AG10803 (cell line): ENCODE data around the gene LRP1.

ENCODE experiments used
- DNase-seq: peaks from one replicate; pipeline ENCODE4 v3.0.0; 2010; ENCODE audit warnings: low read depth
- H3K4me3 ChIP-seq: 2 replicates; pipeline ENCODE4 v1.5.1; 2011; ENCODE audit warnings: mild to moderate bottlenecking, low read length, control low read depth
- TF ChIP-seq, protein P1 (sequence below): conservative IDR thresholded peaks from 2 replicates; pipeline ENCODE4 v1.5.1; 2011; ENCODE audit warnings: mild to moderate bottlenecking, low read length, control low read depth, inconsistent platforms

The LRP1 gene

DNA sequence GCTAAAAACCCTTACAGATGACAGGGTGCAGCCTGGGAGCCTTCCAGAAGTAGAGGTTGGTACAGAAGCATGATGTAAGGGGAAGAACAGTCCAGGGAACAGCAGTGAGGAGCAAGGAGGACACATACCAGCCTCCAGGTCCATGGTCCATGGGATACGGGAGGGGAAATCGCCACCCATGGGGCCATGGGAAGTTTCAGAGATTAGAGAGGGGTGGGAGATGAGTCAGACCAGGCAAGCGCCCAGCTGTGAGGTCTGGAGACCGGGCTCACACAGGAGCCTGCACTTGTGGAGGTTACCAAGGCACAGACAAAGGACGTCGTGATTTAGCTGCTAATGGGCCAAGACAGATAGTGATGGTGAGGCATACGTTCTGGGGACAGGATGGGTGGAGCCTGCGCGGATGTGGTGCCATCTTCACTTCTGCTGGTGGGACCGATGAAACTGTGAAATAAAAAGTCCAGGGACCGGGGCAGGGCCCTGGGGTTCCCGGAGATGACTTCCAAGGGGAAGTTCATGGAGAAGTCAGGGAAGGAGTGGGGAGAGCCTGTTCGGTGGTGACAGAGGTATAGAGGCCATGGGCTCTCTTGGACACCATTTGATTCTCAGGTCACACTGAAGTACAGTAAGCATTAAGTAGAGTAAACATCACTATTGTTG is 36.8 kb downstream of the LRP1 start:
- TF ChIP-seq, protein P1, sequence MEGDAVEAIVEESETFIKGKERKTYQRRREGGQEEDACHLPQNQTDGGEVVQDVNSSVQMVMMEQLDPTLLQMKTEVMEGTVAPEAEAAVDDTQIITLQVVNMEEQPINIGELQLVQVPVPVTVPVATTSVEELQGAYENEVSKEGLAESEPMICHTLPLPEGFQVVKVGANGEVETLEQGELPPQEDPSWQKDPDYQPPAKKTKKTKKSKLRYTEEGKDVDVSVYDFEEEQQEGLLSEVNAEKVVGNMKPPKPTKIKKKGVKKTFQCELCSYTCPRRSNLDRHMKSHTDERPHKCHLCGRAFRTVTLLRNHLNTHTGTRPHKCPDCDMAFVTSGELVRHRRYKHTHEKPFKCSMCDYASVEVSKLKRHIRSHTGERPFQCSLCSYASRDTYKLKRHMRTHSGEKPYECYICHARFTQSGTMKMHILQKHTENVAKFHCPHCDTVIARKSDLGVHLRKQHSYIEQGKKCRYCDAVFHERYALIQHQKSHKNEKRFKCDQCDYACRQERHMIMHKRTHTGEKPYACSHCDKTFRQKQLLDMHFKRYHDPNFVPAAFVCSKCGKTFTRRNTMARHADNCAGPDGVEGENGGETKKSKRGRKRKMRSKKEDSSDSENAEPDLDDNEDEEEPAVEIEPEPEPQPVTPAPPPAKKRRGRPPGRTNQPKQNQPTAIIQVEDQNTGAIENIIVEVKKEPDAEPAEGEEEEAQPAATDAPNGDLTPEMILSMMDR = no peak
- H3K4me3 ChIP-seq = no peak overlapping the region
- DNase-seq = peak; percentile 41

DNA sequence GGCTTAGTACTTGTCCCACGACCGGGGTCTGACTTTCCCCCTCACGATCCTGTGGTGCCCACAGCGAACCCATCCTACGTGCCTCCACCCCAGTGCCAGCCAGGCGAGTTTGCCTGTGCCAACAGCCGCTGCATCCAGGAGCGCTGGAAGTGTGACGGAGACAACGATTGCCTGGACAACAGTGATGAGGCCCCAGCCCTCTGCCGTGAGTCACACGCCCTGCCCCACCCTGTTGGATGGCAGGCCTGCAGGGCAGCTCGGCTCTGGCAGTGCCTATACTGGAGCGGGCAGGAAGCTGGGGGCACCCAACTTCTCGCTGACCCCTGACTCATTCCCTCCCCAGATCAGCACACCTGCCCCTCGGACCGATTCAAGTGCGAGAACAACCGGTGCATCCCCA is 37.5 kb downstream of the LRP1 start:
- TF ChIP-seq, protein P1 = no peak
- H3K4me3 ChIP-seq = no peak overlapping the region
- DNase-seq = peak; percentile 45

DNA sequence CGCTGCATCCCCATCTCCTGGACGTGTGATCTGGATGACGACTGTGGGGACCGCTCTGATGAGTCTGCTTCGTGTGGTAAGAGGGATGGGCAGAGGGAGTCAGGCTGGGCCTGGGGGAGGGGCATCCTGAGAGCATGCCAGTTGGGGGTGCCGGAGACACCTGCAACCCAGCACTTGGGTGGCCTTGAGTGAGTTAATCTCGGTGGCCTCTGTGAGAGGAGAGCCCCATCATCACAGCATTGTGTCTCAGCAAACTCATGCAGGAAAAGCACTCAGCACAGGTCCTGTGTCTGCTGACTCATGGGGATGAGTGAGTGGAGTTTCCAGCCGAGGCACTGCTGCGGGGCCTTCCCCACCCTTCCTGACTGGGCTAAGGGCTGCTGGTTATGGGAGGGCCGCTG is 38.7 kb downstream of the LRP1 start:
- DNase-seq = peak; percentile 59
- H3K4me3 ChIP-seq = no peak overlapping the region
- TF ChIP-seq, protein P1 = no peak

DNA sequence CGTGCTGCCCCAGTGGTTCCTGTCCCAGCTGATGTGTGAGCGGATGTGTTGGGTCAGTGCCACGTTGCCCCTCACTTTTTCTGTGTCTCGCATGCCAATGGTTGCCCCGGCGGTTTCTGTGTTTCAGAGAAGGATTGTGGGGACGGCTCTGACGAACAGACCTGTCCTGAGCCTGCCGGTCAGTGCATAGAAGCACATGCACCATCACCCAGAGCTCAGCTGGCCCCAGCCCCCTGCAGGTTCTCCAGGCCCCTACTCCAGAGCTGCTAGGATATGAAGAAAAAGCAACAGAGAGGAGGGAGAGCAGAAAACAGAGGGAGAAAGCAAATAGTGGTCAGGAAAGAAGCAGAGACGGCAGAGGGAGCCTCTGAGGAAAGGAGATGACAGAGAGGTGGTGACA is 39.8 kb downstream of the LRP1 start:
- TF ChIP-seq, protein P1 = no peak
- no peak overlapping the region for H3K4me3 ChIP-seq
- no peak for DNase-seq

DNA sequence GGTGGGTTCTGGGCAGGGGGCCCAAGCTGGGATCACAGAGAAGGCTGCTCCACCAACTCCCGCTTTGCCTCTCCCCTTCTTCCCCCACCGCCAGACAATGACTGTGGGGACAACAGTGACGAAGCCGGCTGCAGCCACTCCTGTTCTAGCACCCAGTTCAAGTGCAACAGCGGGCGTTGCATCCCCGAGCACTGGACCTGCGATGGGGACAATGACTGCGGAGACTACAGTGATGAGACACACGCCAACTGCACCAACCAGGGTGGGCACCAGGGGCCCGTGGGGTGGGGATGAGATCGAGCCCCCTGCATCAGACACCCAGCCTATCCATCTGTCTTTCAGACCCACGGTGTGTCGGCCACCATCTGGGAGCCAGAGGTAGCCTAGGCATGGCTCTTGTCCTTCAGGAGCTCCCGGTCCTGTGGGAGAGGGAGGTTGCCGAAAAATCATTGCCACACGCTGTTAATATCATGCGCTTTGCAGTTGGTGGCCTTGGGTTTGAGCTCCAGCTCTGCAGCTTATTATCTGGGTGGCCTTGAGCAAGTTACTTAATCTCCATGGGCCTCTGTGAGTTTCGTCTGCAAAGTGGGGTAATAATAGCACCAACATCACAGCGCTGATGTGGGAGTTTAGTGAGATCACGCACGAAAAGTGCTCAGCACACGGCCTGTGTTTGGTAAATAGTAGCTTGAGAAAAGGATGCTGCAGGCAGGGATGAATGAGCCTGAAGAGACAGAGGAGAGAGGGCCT is 40.9 kb downstream of the LRP1 start:
- DNase-seq = no peak
- no peak overlapping the region for H3K4me3 ChIP-seq
- TF ChIP-seq, protein P1 = no peak

DNA sequence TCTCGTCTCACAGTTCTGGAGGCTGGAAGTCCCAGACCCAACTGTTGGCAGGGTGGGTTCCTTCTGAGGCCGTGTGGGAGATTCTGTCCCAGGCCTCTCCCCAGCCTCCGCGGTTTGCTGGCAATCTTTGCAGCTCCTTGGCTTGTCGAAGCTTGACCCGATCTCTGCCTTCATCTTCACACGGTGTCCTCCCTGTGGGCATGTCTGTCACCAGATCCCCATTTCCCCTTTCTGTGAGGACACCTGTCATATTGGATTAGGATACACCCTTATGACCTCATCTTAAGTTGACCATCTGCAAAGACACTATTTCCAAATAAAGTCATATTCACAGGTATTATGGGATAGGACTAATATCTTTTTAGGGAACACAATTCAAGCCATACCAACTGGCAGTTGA is 41.7 kb downstream of the LRP1 start:
- no peak for DNase-seq
- no peak overlapping the region for H3K4me3 ChIP-seq

More for the DNA sequence above, 41.7 kb downstream of the LRP1 start:
- TF ChIP-seq, protein P1 = no peak
